ENCODE results near the gene YPEL3. TPM values are rescaled to one million over a fixed set of nuclear protein-coding genes. Genes with fewer than 3 reads are reported as not detected.

The YPEL3 gene
- total and polyA plus RNA-seq, 2 of the 8 experiments (the other 6 are each of a cell fraction or from before 2014, with no cell fraction given), result 40.3 to 53.3 TPM

DNA sequence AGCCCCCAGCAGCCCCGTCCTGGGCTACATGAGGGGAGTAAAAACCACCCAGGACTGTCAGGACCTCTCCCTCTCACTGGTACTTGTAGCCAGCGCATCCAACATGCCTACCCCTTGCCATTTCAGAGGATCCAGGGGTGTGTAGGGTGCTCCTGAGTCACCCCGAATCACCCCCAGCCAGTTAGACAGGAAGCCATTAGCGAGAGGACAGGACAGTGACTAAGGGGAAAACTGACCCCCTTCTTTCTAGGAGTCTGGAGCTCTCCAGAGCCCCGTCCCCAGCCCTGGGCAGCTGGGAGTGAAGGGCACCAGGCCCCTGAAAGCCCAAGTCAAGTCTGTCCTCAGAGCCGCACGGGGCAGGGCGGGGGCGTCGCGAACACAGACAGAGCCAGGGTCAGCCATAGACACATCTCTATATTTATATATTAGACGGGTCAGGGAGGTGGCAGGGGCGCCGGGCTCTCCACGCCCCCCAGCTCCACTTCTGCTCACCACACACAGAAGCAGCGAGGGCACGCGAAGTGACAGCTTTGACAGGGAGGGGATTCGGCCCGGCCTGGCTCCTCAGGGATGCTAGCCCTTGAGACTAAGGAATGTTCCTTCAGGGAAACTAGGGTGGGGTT, 17.8 kb upstream of the YPEL3 start (continued):
- TF ChIP-seq, protein P1, sequence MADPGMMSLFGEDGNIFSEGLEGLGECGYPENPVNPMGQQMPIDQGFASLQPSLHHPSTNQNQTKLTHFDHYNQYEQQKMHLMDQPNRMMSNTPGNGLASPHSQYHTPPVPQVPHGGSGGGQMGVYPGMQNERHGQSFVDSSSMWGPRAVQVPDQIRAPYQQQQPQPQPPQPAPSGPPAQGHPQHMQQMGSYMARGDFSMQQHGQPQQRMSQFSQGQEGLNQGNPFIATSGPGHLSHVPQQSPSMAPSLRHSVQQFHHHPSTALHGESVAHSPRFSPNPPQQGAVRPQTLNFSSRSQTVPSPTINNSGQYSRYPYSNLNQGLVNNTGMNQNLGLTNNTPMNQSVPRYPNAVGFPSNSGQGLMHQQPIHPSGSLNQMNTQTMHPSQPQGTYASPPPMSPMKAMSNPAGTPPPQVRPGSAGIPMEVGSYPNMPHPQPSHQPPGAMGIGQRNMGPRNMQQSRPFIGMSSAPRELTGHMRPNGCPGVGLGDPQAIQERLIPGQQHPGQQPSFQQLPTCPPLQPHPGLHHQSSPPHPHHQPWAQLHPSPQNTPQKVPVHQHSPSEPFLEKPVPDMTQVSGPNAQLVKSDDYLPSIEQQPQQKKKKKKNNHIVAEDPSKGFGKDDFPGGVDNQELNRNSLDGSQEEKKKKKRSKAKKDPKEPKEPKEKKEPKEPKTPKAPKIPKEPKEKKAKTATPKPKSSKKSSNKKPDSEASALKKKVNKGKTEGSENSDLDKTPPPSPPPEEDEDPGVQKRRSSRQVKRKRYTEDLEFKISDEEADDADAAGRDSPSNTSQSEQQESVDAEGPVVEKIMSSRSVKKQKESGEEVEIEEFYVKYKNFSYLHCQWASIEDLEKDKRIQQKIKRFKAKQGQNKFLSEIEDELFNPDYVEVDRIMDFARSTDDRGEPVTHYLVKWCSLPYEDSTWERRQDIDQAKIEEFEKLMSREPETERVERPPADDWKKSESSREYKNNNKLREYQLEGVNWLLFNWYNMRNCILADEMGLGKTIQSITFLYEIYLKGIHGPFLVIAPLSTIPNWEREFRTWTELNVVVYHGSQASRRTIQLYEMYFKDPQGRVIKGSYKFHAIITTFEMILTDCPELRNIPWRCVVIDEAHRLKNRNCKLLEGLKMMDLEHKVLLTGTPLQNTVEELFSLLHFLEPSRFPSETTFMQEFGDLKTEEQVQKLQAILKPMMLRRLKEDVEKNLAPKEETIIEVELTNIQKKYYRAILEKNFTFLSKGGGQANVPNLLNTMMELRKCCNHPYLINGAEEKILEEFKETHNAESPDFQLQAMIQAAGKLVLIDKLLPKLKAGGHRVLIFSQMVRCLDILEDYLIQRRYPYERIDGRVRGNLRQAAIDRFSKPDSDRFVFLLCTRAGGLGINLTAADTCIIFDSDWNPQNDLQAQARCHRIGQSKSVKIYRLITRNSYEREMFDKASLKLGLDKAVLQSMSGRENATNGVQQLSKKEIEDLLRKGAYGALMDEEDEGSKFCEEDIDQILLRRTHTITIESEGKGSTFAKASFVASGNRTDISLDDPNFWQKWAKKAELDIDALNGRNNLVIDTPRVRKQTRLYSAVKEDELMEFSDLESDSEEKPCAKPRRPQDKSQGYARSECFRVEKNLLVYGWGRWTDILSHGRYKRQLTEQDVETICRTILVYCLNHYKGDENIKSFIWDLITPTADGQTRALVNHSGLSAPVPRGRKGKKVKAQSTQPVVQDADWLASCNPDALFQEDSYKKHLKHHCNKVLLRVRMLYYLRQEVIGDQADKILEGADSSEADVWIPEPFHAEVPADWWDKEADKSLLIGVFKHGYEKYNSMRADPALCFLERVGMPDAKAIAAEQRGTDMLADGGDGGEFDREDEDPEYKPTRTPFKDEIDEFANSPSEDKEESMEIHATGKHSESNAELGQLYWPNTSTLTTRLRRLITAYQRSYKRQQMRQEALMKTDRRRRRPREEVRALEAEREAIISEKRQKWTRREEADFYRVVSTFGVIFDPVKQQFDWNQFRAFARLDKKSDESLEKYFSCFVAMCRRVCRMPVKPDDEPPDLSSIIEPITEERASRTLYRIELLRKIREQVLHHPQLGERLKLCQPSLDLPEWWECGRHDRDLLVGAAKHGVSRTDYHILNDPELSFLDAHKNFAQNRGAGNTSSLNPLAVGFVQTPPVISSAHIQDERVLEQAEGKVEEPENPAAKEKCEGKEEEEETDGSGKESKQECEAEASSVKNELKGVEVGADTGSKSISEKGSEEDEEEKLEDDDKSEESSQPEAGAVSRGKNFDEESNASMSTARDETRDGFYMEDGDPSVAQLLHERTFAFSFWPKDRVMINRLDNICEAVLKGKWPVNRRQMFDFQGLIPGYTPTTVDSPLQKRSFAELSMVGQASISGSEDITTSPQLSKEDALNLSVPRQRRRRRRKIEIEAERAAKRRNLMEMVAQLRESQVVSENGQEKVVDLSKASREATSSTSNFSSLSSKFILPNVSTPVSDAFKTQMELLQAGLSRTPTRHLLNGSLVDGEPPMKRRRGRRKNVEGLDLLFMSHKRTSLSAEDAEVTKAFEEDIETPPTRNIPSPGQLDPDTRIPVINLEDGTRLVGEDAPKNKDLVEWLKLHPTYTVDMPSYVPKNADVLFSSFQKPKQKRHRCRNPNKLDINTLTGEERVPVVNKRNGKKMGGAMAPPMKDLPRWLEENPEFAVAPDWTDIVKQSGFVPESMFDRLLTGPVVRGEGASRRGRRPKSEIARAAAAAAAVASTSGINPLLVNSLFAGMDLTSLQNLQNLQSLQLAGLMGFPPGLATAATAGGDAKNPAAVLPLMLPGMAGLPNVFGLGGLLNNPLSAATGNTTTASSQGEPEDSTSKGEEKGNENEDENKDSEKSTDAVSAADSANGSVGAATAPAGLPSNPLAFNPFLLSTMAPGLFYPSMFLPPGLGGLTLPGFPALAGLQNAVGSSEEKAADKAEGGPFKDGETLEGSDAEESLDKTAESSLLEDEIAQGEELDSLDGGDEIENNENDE (IDR thresholded peaks at IDR 0.05; ENCODE audit: insufficient replicate concordance, low read length), result no peak
- TF ChIP-seq POLR2A (IDR thresholded peaks at IDR 0.05; ENCODE audit: control extremely low read depth in 1 of 2, low read depth in 2 of 2, low read length in 2 of 2) (no peak), PHF8 (conservative IDR thresholded peaks at IDR 0.05; ENCODE audit: low read depth, low read length) (no peak), CBX8 (IDR thresholded peaks at IDR 0.05; ENCODE audit: borderline replicate concordance, low read depth, low read length) (no peak), SUZ12 (IDR thresholded peaks at IDR 0.05; ENCODE audit: low read length) (no peak), RNF2 (IDR thresholded peaks at IDR 0.05; ENCODE audit: borderline replicate concordance, low read depth, low read length, missing control alignments, poor library complexity, severe bottlenecking) (no peak), SAP30 (IDR thresholded peaks at IDR 0.05; ENCODE audit: insufficient read depth, insufficient replicate concordance, low read length) (no peak), SP1 (IDR thresholded peaks at IDR 0.05; ENCODE audit: low read depth, low read length) (no peak), SP2 (IDR thresholded peaks at IDR 0.05; ENCODE audit: low read length) (no peak), BRCA1 (IDR thresholded peaks at IDR 0.05; ENCODE audit: low read depth, low read length) (no peak), KDM1A (IDR thresholded peaks at IDR 0.05; ENCODE audit: borderline replicate concordance, low read length) (no peak)
